ENCODE measurements around the gene MBTD1.

DNA sequence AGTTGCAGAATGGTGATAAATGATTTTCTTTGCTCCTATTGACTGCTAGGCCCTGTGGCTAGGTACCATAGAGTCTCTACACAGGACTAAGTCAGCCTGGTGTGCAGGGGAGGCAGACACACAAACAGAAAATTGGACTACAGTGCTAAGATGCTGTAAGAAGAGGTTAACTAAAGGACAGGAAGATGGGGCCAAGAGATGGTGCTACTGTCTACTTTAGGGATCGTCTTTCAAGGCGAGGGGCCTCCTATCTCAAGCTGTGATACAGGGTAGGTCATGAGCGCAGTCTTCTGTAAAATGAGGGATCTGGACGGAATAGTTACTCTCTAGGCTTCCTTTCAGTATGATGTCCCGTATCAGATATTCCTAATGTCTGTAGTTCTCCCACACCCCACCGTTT is 105.7 kb downstream of the MBTD1 start:
- no peak for TF ChIP-seq KAT7 (CRISPR knock-in tag; IDR thresholded peaks at IDR 0.05; ENCODE audit: borderline replicate concordance)
- TF ChIP-seq CEBPB (tag; IDR thresholded peaks at IDR 0.05) = no peak
- no peak for TF ChIP-seq POLR2A (conservative IDR thresholded peaks at IDR 0.05)
- TF ChIP-seq RBM14 (IDR thresholded peaks at IDR 0.05; ENCODE audit: borderline replicate concordance, insufficient read depth, low read depth, low read length) = no peak
- TF ChIP-seq EGR1 (conservative IDR thresholded peaks at IDR 0.05) = no peak
- TF ChIP-seq, protein P1, sequence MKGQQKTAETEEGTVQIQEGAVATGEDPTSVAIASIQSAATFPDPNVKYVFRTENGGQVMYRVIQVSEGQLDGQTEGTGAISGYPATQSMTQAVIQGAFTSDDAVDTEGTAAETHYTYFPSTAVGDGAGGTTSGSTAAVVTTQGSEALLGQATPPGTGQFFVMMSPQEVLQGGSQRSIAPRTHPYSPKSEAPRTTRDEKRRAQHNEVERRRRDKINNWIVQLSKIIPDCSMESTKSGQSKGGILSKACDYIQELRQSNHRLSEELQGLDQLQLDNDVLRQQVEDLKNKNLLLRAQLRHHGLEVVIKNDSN (CRISPR knock-in tag; IDR thresholded peaks at IDR 0.05) = no peak
- TF ChIP-seq, protein P2, sequence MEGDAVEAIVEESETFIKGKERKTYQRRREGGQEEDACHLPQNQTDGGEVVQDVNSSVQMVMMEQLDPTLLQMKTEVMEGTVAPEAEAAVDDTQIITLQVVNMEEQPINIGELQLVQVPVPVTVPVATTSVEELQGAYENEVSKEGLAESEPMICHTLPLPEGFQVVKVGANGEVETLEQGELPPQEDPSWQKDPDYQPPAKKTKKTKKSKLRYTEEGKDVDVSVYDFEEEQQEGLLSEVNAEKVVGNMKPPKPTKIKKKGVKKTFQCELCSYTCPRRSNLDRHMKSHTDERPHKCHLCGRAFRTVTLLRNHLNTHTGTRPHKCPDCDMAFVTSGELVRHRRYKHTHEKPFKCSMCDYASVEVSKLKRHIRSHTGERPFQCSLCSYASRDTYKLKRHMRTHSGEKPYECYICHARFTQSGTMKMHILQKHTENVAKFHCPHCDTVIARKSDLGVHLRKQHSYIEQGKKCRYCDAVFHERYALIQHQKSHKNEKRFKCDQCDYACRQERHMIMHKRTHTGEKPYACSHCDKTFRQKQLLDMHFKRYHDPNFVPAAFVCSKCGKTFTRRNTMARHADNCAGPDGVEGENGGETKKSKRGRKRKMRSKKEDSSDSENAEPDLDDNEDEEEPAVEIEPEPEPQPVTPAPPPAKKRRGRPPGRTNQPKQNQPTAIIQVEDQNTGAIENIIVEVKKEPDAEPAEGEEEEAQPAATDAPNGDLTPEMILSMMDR (IDR thresholded peaks at IDR 0.05 in 2 of 3, conservative IDR thresholded peaks at IDR 0.05 in 1 of 3; ENCODE audit: insufficient read depth in 2 of 3, low read depth in 1 of 3, low read length in 3 of 3) = no peak
- TF ChIP-seq RAD21 (CRISPR knock-in tag; conservative IDR thresholded peaks at IDR 0.05 in 1 of 2, IDR thresholded peaks at IDR 0.05 in 1 of 2) = no peak
- no peak for TF ChIP-seq EZH2 (IDR thresholded peaks at IDR 0.05; ENCODE audit: borderline replicate concordance, low read depth, low read length)
- TF ChIP-seq TAF9B (IDR thresholded peaks at IDR 0.05; ENCODE audit: partially characterized antibody) = no peak
- TF ChIP-seq, protein P3, sequence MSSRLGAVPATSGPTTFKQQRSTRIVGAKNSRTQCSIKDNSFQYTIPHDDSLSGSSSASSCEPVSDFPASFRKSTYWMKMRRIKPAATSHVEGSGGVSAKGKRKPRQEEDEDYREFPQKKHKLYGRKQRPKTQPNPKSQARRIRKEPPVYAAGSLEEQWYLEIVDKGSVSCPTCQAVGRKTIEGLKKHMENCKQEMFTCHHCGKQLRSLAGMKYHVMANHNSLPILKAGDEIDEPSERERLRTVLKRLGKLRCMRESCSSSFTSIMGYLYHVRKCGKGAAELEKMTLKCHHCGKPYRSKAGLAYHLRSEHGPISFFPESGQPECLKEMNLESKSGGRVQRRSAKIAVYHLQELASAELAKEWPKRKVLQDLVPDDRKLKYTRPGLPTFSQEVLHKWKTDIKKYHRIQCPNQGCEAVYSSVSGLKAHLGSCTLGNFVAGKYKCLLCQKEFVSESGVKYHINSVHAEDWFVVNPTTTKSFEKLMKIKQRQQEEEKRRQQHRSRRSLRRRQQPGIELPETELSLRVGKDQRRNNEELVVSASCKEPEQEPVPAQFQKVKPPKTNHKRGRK (tag; IDR thresholded peaks at IDR 0.05) = no peak
- no peak for TF ChIP-seq L3MBTL2 (IDR thresholded peaks at IDR 0.05)
